Natural killer cell treated with Interleukin-12 subunit alpha and Interleukin-12 subunit beta and Interleukin-15 and Interleukin-18, amount 100 ng/mL, for 72 hours (primary cell): ENCODE data around the gene LHB. TPM values are rescaled to one million over a fixed set of nuclear protein-coding genes. Genes with fewer than 3 reads are reported as not detected.
A peak's percentile ranks its signal among the peaks of the same experiment; 100 is the strongest.
"Not testable (repeated sequence)": the region's sequence is repeated elsewhere in the genome, so short reads cannot be mapped to it uniquely, and the experiment has no call there.

Source experiments
- ATAC-seq, 2 donors: fragments of 150-1000 bp; cut with Tn5 transposase in 1 of 2; sonication (Bioruptor Pico), chemical (Tn5 transposase) in 1 of 2; 2 replicates each; pipeline ENCODE4 v1.10.0; 2021
- DNase-seq: peaks from one replicate; pipeline ENCODE4 v3.0.0; 2022; ENCODE audit warnings: low spot score
- H3K27ac Mint-ChIP-seq, 2 donors: 1 replicate in 1 of 2; 2 replicates in 1 of 2; pipeline ENCODE4 v1.8.0; 2022; ENCODE audit warnings: mixed read lengths in 2 of 2, mild to moderate bottlenecking in 1 of 2, moderate library complexity in 1 of 2
- H3K27me3 Mint-ChIP-seq, 2 donors: 1 replicate in 1 of 2; 2 replicates in 1 of 2; pipeline ENCODE4 v1.8.0; 2022; ENCODE audit warnings: mixed read lengths in 2 of 2
- H3K36me3 Mint-ChIP-seq: one replicate; pipeline ENCODE4 v1.8.0; 2022; ENCODE audit warnings: mixed read lengths
- H3K4me1 Mint-ChIP-seq, 2 donors: 1 replicate in 1 of 2; 2 replicates in 1 of 2; pipeline ENCODE4 v1.8.0; 2022; ENCODE audit warnings: low read depth in 2 of 2, mixed read lengths in 2 of 2, mild to moderate bottlenecking in 1 of 2
- H3K4me3 Mint-ChIP-seq: one replicate; pipeline ENCODE4 v1.8.0; 2022; ENCODE audit warnings: mixed read lengths
- H3K9me3 Mint-ChIP-seq: 2 replicates; pipeline ENCODE4 v1.8.0; 2022; ENCODE audit warnings: mixed read lengths
- total RNA-seq, 2 donors: library from RNA; stranded (reverse); gene quantifications; one replicate each; pipeline ENCODE4 v1.2.3, GENCODE V29; 2022

Gene LHB
- total RNA-seq, 2 donors from 2014 or later, result not detected

- H3K36me3 Mint-ChIP-seq, ATAC-seq, DNase-seq, H3K4me1 Mint-ChIP-seq, H3K27ac Mint-ChIP-seq, H3K9me3 Mint-ChIP-seq, H3K4me3 Mint-ChIP-seq, H3K27me3 Mint-ChIP-seq: not testable (repeated sequence)
Measured at GRCh38 chr19:49050376-49051033, 33.6 kb upstream of the LHB start.

- H3K9me3 Mint-ChIP-seq, H3K4me3 Mint-ChIP-seq: not testable (repeated sequence)
Measured at GRCh38 chr19:49049834-49050233, 32.9 kb upstream of the LHB start.

GRCh38 chr19:49049011-49049410, 32.1 kb upstream of the LHB start, which contains the start of gene CGB8:
Gene CGB8, minus strand, starts transcription at chr19:49049111. Its CDS starts 372 bp downstream, at chr19:49048739.
- H3K4me3 Mint-ChIP-seq, H3K36me3 Mint-ChIP-seq, H3K27me3 Mint-ChIP-seq, DNase-seq, H3K27ac Mint-ChIP-seq, ATAC-seq, H3K9me3 Mint-ChIP-seq, H3K4me1 Mint-ChIP-seq: not testable (repeated sequence)

More at GRCh38 chr19:49049834-49050233, 32.9 kb upstream of the LHB start:
- not testable (repeated sequence) for H3K27ac Mint-ChIP-seq, H3K36me3 Mint-ChIP-seq, ATAC-seq, H3K4me1 Mint-ChIP-seq, H3K27me3 Mint-ChIP-seq, DNase-seq

GRCh38 chr19:49043548-49043947, 26.7 kb upstream of the LHB start, which contains the start of gene CGB5:
Gene CGB5, plus strand, starts transcription at chr19:49043848. Its CDS starts 362 bp downstream, at chr19:49044210.
- not testable (repeated sequence) for H3K27ac Mint-ChIP-seq, H3K4me1 Mint-ChIP-seq, H3K4me3 Mint-ChIP-seq, H3K36me3 Mint-ChIP-seq, H3K9me3 Mint-ChIP-seq, ATAC-seq, DNase-seq, H3K27me3 Mint-ChIP-seq

- not testable (repeated sequence) for H3K27me3 Mint-ChIP-seq, H3K4me3 Mint-ChIP-seq, H3K4me1 Mint-ChIP-seq, DNase-seq, H3K36me3 Mint-ChIP-seq, ATAC-seq, H3K9me3 Mint-ChIP-seq, H3K27ac Mint-ChIP-seq
Measured at GRCh38 chr19:49042666-49043065, 25.8 kb upstream of the LHB start.

GRCh38 chr19:49042177-49042576, 25.3 kb upstream of the LHB start:
- no peaks in the 10 kb centered on the region for H3K36me3 Mint-ChIP-seq
- H3K4me1 Mint-ChIP-seq, result no peaks in the 10 kb centered on the region
- H3K4me3 Mint-ChIP-seq, result no peak overlapping the region
- no peaks in the 10 kb centered on the region for H3K9me3 Mint-ChIP-seq
- DNase-seq, result no peak
- H3K27me3 Mint-ChIP-seq, result no peaks in the 10 kb centered on the region
- no peak overlapping the region for H3K27ac Mint-ChIP-seq
- no peak for ATAC-seq

GRCh38 chr19:49039736-49040135, 22.8 kb upstream of the LHB start:
- not testable (repeated sequence) for H3K27ac Mint-ChIP-seq, H3K36me3 Mint-ChIP-seq, DNase-seq

GRCh38 chr19:49038557-49039276, 21.8 kb upstream of the LHB start:
- H3K27me3 Mint-ChIP-seq, H3K36me3 Mint-ChIP-seq, ATAC-seq, H3K4me1 Mint-ChIP-seq, H3K27ac Mint-ChIP-seq, H3K9me3 Mint-ChIP-seq, H3K4me3 Mint-ChIP-seq, DNase-seq: not testable (repeated sequence)

More at GRCh38 chr19:49039736-49040135, 22.8 kb upstream of the LHB start:
- H3K27me3 Mint-ChIP-seq, H3K4me1 Mint-ChIP-seq, ATAC-seq, H3K9me3 Mint-ChIP-seq, H3K4me3 Mint-ChIP-seq: not testable (repeated sequence)

- not testable (repeated sequence) for ATAC-seq, H3K4me3 Mint-ChIP-seq, H3K27me3 Mint-ChIP-seq, H3K4me1 Mint-ChIP-seq, DNase-seq, H3K36me3 Mint-ChIP-seq, H3K27ac Mint-ChIP-seq, H3K9me3 Mint-ChIP-seq
Measured at GRCh38 chr19:49038111-49038510, 21.2 kb upstream of the LHB start.

GRCh38 chr19:49036815-49037214, 19.9 kb upstream of the LHB start, which contains the start of gene CGB1:
Gene CGB1, minus strand, starts transcription at chr19:49036895. Its CDS starts 184 bp downstream, at chr19:49036711.
- H3K9me3 Mint-ChIP-seq, H3K36me3 Mint-ChIP-seq, H3K4me3 Mint-ChIP-seq, DNase-seq, H3K4me1 Mint-ChIP-seq, H3K27me3 Mint-ChIP-seq, H3K27ac Mint-ChIP-seq: not testable (repeated sequence)
- peak; percentile 56 to 64 for ATAC-seq

- not testable (repeated sequence) for H3K4me1 Mint-ChIP-seq, H3K36me3 Mint-ChIP-seq, H3K9me3 Mint-ChIP-seq, H3K27me3 Mint-ChIP-seq, H3K4me3 Mint-ChIP-seq
- DNase-seq (peak; percentile 81), ATAC-seq (peak; percentile 85 to 88)
- peak within 1 kb of the TSS; percentile 35 to 68 for H3K27ac Mint-ChIP-seq
Measured at GRCh38 chr19:49031642-49032301, 14.9 kb upstream of the LHB start, which contains the start of gene CGB2. Gene CGB2, plus strand, starts transcription at chr19:49031890. Its CDS starts 206 bp downstream, at chr19:49032096.

- not testable (repeated sequence) for H3K27ac Mint-ChIP-seq, DNase-seq, H3K36me3 Mint-ChIP-seq, H3K27me3 Mint-ChIP-seq, H3K4me3 Mint-ChIP-seq, ATAC-seq, H3K4me1 Mint-ChIP-seq, H3K9me3 Mint-ChIP-seq
Measured at GRCh38 chr19:49030323-49030722, 13.4 kb upstream of the LHB start.

- H3K9me3 Mint-ChIP-seq, ATAC-seq, H3K4me3 Mint-ChIP-seq, DNase-seq, H3K27me3 Mint-ChIP-seq, H3K4me1 Mint-ChIP-seq, H3K36me3 Mint-ChIP-seq, H3K27ac Mint-ChIP-seq: not testable (repeated sequence)
Measured at GRCh38 chr19:49029749-49030148, 12.9 kb upstream of the LHB start.

GRCh38 chr19:49028686-49029085, 11.8 kb upstream of the LHB start:
- not testable (repeated sequence) for H3K4me1 Mint-ChIP-seq, DNase-seq, H3K27ac Mint-ChIP-seq, H3K4me3 Mint-ChIP-seq, ATAC-seq, H3K9me3 Mint-ChIP-seq, H3K27me3 Mint-ChIP-seq, H3K36me3 Mint-ChIP-seq
